ENCODE data around the gene SIAH2. TPM values are rescaled to one million over a fixed set of nuclear protein-coding genes. Genes with fewer than 3 reads are reported as not detected.

SIAH2 gene
- total and polyA plus RNA-seq, 2 experiments from 2014 or later: 6.3 to 28.8 TPM

GRCh38 chr3:150729682-150730360 is 33.1 kb downstream of the SIAH2 start:
- Mint-ChIP-seq H3K36me3 (ENCODE audit: low read depth) (no peaks in the 10 kb centered on the region), H3K27me3 (ENCODE audit: insufficient read depth, low read depth, poor library complexity) (peaks cover 3% of the 10 kb centered on the region), H3K9me3 (no peaks in the 10 kb centered on the region), H3K27ac (no peak overlapping the region), H3K4me1 (peaks cover 6% of the 10 kb centered on the region), H3K4me3 (no peak overlapping the region)
- H3K27ac ChIP-seq (ENCODE audit: low read depth): no peak overlapping the region
- no peaks in the 10 kb centered on the region for H3K79me2 ChIP-seq (replicated peaks; ENCODE audit: insufficient read depth)
- H2AFZ ChIP-seq: no peak overlapping the region
- H4K20me1 ChIP-seq (replicated peaks; ENCODE audit: insufficient read depth): no peaks in the 10 kb centered on the region
- ATAC-seq: no peak
- no peak for DNase-seq (ENCODE audit: low spot score)
- no peaks in the 10 kb centered on the region for H3K36me3 ChIP-seq (ENCODE audit: insufficient read depth)
- no peak overlapping the region for H3K4me3 ChIP-seq
- H3K4me1 ChIP-seq (ENCODE audit: insufficient read depth): 0 out of 2 replicates have a peak, but pooled peaks cover 8% of the 10 kb centered on the region
- no peaks in the 10 kb centered on the region for H3K27me3 ChIP-seq (ENCODE audit: insufficient read depth)
- no peak overlapping the region for H3K4me2 ChIP-seq
- no peaks in the 10 kb centered on the region for H3F3A ChIP-seq (replicated peaks; ENCODE audit: low read depth)
- H3K9me2 ChIP-seq (ENCODE audit: insufficient read depth): no peaks in the 10 kb centered on the region
- TF ChIP-seq REST (IDR thresholded peaks at IDR 0.05; ENCODE audit: unreplicated experiment) (no peak), ZNF331 (CRISPR knock-in tag; IDR thresholded peaks at IDR 0.05; ENCODE audit: low read depth) (no peak), STAT1 (IDR thresholded peaks at IDR 0.05; ENCODE audit: unreplicated experiment) (no peak), POLR2AphosphoS5 (IDR thresholded peaks at IDR 0.05; ENCODE audit: low read depth) (no peak), EZH2phosphoT487 (IDR thresholded peaks at IDR 0.05; ENCODE audit: unreplicated experiment) (no peak), ZNF462 (CRISPR knock-in tag; IDR thresholded peaks at IDR 0.05) (no peak)
